IPS-20b (cell line): Measurements from ENCODE around the gene NDUFA7.
"Not testable (repeated sequence)": the region's sequence is repeated elsewhere in the genome, so short reads cannot be mapped to it uniquely, and the experiment has no call there.

ENCODE experiments used
- H3K27ac ChIP-seq: one replicate; pipeline ENCODE4 v1.5.1; 2013; ENCODE audit warnings: low read length
- H3K27me3 ChIP-seq: 2 replicates; pipeline ENCODE4 v1.6.1; 2013; ENCODE audit warnings: mild to moderate bottlenecking, low read length, inconsistent platforms; ENCODE audit not compliant: insufficient read depth
- H3K36me3 ChIP-seq: 2 replicates; pipeline ENCODE4 v1.6.1; 2013; ENCODE audit warnings: low read depth, mild to moderate bottlenecking, inconsistent platforms, low read length, moderate library complexity; ENCODE audit not compliant: insufficient read depth
- H3K4me1 ChIP-seq: 2 replicates; pipeline ENCODE4 v1.6.1; 2013; ENCODE audit warnings: mild to moderate bottlenecking, control low read depth, inconsistent platforms, low read length, moderate library complexity; ENCODE audit not compliant: insufficient read depth
- H3K4me3 ChIP-seq: 2 replicates; pipeline ENCODE4 v1.5.1; 2013; ENCODE audit warnings: mild to moderate bottlenecking, low read length, inconsistent platforms
- H3K9ac ChIP-seq: 2 replicates; pipeline ENCODE4 v1.6.1; 2013; ENCODE audit warnings: low read depth, mild to moderate bottlenecking, inconsistent platforms, low read length, moderate library complexity
- H3K9me3 ChIP-seq: 2 replicates; pipeline ENCODE4 v1.6.1; 2013; ENCODE audit warnings: mild to moderate bottlenecking, low read depth, low read length, inconsistent platforms; ENCODE audit not compliant: insufficient read depth

Gene NDUFA7

GRCh38 chr19:8291337-8291736, 29.8 kb downstream of the NDUFA7 start:
- H3K27me3 ChIP-seq, H3K4me1 ChIP-seq, H3K9ac ChIP-seq, H3K4me3 ChIP-seq, H3K27ac ChIP-seq, H3K36me3 ChIP-seq, H3K9me3 ChIP-seq: not testable (repeated sequence)

GRCh38 chr19:8276508-8276907, 44.7 kb downstream of the NDUFA7 start:
- not testable (repeated sequence) for H3K4me3 ChIP-seq, H3K36me3 ChIP-seq, H3K4me1 ChIP-seq, H3K27ac ChIP-seq, H3K9me3 ChIP-seq, H3K9ac ChIP-seq, H3K27me3 ChIP-seq

DNA sequence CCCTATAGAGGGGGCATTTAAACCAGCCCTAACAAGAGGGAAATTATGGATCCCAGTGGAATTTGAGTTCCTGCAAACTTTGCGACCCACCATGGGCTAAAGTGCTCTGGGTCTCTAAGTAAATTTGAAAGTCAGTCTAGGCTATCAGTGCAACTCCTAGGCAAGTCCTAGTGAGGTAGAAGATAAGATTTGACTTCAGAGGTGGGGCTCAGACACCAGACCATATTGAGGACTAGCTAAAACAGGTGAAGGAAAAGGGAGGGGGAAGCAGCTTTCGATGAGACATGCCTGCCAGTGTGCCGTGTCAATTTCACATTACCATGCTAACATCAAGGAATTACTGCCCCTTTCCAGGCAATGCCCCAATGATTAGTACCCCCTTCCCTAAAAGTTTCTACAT, 51.5 kb downstream of the NDUFA7 start:
- H3K9me3 ChIP-seq, result no peaks in the 10 kb centered on the region
- H3K9ac ChIP-seq, result no peak overlapping the region
- no peaks in the 10 kb centered on the region for H3K36me3 ChIP-seq
- no peaks in the 10 kb centered on the region for H3K4me1 ChIP-seq
- no peak overlapping the region for H3K4me3 ChIP-seq
- H3K27ac ChIP-seq, result no peak overlapping the region
- H3K27me3 ChIP-seq, result no peaks in the 10 kb centered on the region

DNA sequence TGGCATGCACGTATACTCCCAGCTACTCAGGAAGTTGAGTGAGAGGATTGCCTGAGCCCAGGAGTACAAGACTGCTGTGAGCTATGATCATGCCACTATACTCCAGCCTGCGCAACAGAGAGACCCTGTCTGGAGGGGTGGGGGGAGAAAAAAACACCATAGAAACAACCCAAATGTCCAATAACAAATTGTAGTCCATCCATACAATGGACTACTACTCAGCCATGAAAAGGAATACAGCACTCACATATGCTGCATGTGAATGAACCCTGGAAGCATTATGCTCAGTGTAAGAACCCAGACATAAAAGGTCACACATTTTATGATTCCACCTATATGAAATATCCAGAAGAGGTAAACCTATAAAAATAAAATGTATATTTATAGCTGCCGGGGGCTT, 55.3 kb downstream of the NDUFA7 start:
- no peaks in the 10 kb centered on the region for H3K4me1 ChIP-seq
- H3K9ac ChIP-seq, result no peak overlapping the region
- H3K9me3 ChIP-seq, result no peaks in the 10 kb centered on the region
- no peaks in the 10 kb centered on the region for H3K27me3 ChIP-seq
- H3K27ac ChIP-seq, result no peak overlapping the region
- H3K36me3 ChIP-seq, result peaks cover 12% of the 10 kb centered on the region; the same call in 1 of the 2 replicates
- no peak overlapping the region for H3K4me3 ChIP-seq

- H3K9ac ChIP-seq, H3K4me3 ChIP-seq, H3K9me3 ChIP-seq, H3K27me3 ChIP-seq, H3K4me1 ChIP-seq, H3K27ac ChIP-seq: not testable (repeated sequence)
- peaks cover 12% of the 10 kb centered on the region; the same call in 1 of the 2 replicates for H3K36me3 ChIP-seq
Observed at GRCh38 chr19:8264248-8264647, 56.9 kb downstream of the NDUFA7 start.

- no peaks in the 10 kb centered on the region for H3K27me3 ChIP-seq
- no peaks in the 10 kb centered on the region for H3K9me3 ChIP-seq
- H3K4me3 ChIP-seq, result no peak overlapping the region
- peaks cover 24% of the 10 kb centered on the region for H3K36me3 ChIP-seq
- no peaks in the 10 kb centered on the region for H3K4me1 ChIP-seq
- no peak overlapping the region for H3K9ac ChIP-seq
- H3K27ac ChIP-seq, result no peak overlapping the region
Observed at GRCh38 chr19:8262431-8262830, 58.7 kb downstream of the NDUFA7 start.

DNA sequence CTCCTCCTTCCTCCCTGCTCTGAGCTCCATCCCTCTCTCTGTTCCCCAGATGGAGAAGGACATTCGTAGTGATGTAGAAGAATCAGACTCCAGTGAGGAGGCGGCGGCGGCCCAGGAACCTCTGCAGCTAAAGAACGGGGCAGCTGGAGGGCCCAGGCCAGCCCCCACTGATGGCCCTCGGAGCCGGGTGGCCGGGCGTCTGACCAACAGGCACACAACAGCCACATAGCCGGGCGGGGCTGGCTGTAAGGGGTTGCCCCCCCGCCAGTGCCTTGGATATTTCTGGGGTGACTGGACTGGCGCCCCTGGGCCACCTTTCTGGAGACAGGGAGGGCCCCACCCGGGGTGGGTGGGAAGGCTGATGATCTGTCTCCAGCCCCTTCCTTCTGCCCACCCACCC, 59.3 kb downstream of the NDUFA7 start:
- no peak overlapping the region for H3K9ac ChIP-seq
- no peak overlapping the region for H3K4me3 ChIP-seq
- peaks cover 30% of the 10 kb centered on the region for H3K36me3 ChIP-seq
- no peaks in the 10 kb centered on the region for H3K27me3 ChIP-seq
- H3K9me3 ChIP-seq, result no peaks in the 10 kb centered on the region
- H3K27ac ChIP-seq, result no peak overlapping the region
- H3K4me1 ChIP-seq, result no peaks in the 10 kb centered on the region

GRCh38 chr19:8261347-8261746, 59.8 kb downstream of the NDUFA7 start:
- Histone ChIP-seq H3K4me3 (no peak overlapping the region), H3K4me1 (no peaks in the 10 kb centered on the region), H3K27ac (no peak overlapping the region), H3K27me3 (no peaks in the 10 kb centered on the region), H3K36me3 (peaks cover 35% of the 10 kb centered on the region), H3K9me3 (no peaks in the 10 kb centered on the region), H3K9ac (no peak overlapping the region)
